Body of pancreas (tissue), 4 donors: ENCODE results near the gene PRKAG2. TPM values are rescaled to one million over a fixed set of nuclear protein-coding genes. Genes with fewer than 3 reads are reported as not detected.

Experiments
- ATAC-seq: fragments of 150-250 bp; one replicate; pipeline ENCODE4 v1.9.1; 2016
- DNase-seq, 4 donors: peaks; one replicate each; pipeline ENCODE4 v3.0.0-alpha.2; 2019
- H3K27ac ChIP-seq, 4 donors: fragments of 200-600 bp; sonication (generic); 1 replicate in 3 of 4; 2 replicates in 1 of 4; pipeline versions ENCODE4 v1.5.1 to v1.6.1; 2016 to 2019; ENCODE audit warnings: mild to moderate bottlenecking in 1 of 4, mixed read lengths in 1 of 4, moderate library complexity in 1 of 4
- H3K27me3 ChIP-seq, 2 donors: fragments of 200-600 bp; sonication (generic); one replicate each; pipeline ENCODE4 v1.6.0; 2016; ENCODE audit warnings: mild to moderate bottlenecking in 1 of 2
- H3K36me3 ChIP-seq, 2 donors: fragments of 200-600 bp; sonication (generic); replicated peaks in 1 of 2; 2 replicates each; pipeline ENCODE4 v1.5.1; 2016; ENCODE audit warnings: low read depth in 2 of 2; ENCODE audit not compliant: insufficient read depth in 1 of 2
- H3K4me1 ChIP-seq: fragments of 200-600 bp; sonication (generic); one replicate; pipeline ENCODE4 v1.6.0; 2016
- H3K4me3 ChIP-seq, 2 donors: fragments of 200-600 bp; sonication (generic); 1 replicate in 1 of 2; 2 replicates in 1 of 2; pipeline ENCODE4 v1.5.1; 2016 to 2019
- H3K9me3 ChIP-seq, 3 donors: fragments of 200-600 bp; sonication (generic); 1 replicate in 2 of 3; 2 replicates in 1 of 3; pipeline ENCODE4 v1.5.1; 2016
- POLR2A ChIP-seq, 3 donors: fragments of 450-650 bp; IDR thresholded peaks; one replicate each; pipeline ENCODE4 v1.6.1; 2016; ENCODE audit warnings: antibody characterized with exemption in 3 of 3, mild to moderate bottlenecking in 2 of 3
- WGBS, 2 donors: methylation state at CpG; one replicate each; pipeline ENCODE4 v1.1.5; 2017; 5-methylcytosine and 5-hydroxymethylcytosine counted together
- intact Hi-C: fragments of 100-400 bp; cut with DNase I; formaldehyde crosslinking; loops from one replicate; pipeline ENCODE4 v1.15.1; 2023
- total RNA-seq, 2 donors: library from RNA; depleted of rRNA; stranded (reverse); fragments of >200 nt; gene quantifications; one replicate each; pipeline ENCODE4 v1.1.0, GENCODE V29; 2016
- TF ChIP-seq, protein P1 (sequence below), 7 experiments: fragments of 450-650 bp in 4 of 7; fragments of 200-600 bp in 3 of 7; sonication (generic) in 3 of 7; IDR thresholded peaks; one replicate each; pipeline ENCODE4 v1.5.1; 2016 to 2019; ENCODE audit warnings: antibody characterized with exemption in 7 of 7

Gene PRKAG2
- total RNA-seq, 2 donors from 2014 or later: 9.9 to 24.4 TPM

DNA sequence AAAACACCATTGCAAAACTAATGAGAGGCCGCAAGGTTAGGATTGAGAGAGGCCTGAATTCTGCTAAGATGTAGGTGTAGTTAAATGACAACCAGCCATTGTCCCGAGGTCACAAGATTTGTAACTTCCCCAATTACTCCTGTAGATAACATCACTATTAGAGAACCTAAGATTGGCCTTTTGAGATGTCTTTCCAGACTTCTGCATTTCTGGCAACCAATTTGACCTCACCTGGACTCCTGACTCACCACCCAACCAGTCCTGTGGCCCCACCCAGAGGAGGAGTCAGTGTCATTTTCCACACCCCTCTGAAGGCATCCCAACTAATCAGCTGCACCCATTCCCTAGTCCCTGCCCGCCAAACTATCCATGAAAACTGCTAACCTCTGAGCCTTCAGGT, 115.7 kb downstream of the PRKAG2 start:
- Histone ChIP-seq H3K27ac (no peak overlapping the region), H3K27me3 (no peaks in the 10 kb centered on the region), H3K4me3 (no peak overlapping the region), H3K9me3 (no peaks in the 10 kb centered on the region), H3K36me3 (no peaks in the 10 kb centered on the region), H3K4me1 (no peaks in the 10 kb centered on the region)
- ATAC-seq (peak; percentile 44), DNase-seq (peak in 1 of 4 donors; percentile 46)
- intact Hi-C loops: loop anchor here (10.0 kb wide), 1 partner anchor 386 kb away; no protein-coding TSS in a partner anchor
- WGBS, 2 donors: 67 to 71% methylated on average over 3 of the region's 3 CpGs
- no peak for TF ChIP-seq POLR2A (IDR thresholded peaks at IDR 0.05)
- TF ChIP-seq, protein P1, sequence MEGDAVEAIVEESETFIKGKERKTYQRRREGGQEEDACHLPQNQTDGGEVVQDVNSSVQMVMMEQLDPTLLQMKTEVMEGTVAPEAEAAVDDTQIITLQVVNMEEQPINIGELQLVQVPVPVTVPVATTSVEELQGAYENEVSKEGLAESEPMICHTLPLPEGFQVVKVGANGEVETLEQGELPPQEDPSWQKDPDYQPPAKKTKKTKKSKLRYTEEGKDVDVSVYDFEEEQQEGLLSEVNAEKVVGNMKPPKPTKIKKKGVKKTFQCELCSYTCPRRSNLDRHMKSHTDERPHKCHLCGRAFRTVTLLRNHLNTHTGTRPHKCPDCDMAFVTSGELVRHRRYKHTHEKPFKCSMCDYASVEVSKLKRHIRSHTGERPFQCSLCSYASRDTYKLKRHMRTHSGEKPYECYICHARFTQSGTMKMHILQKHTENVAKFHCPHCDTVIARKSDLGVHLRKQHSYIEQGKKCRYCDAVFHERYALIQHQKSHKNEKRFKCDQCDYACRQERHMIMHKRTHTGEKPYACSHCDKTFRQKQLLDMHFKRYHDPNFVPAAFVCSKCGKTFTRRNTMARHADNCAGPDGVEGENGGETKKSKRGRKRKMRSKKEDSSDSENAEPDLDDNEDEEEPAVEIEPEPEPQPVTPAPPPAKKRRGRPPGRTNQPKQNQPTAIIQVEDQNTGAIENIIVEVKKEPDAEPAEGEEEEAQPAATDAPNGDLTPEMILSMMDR (IDR thresholded peaks at IDR 0.05): no peak

DNA sequence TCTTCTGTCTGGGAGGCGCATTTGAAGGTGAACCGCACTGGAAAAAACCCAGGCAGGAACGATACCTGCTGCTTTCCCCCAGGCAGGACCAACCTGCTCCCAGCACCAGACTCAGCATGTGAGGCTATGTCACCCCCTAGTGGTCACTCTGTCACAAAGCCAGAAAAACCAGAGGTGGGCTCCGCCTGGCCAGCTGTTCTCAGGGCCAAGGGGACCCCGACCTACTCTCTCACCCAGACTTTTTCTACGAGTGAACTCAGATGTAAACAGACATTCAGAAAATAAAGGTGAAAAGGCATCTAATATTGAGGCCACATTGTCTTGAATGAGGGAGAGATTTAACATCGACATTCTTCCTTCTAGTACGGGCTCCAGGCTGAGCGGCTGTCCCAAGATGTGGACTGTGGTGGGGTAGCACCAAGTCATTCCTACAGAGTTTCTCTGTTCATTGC, 117.3 kb downstream of the PRKAG2 start:
- 44 to 45% methylated on average over 9 of the region's 9 CpGs for WGBS, 2 donors
- intact Hi-C loops: loop anchor here (5.0 to 10.0 kb wide), 2 partner anchors 137 to 385 kb away; no protein-coding TSS in a partner anchor
- peaks cover 6% of the 10 kb centered on the region for H3K4me1 ChIP-seq
- H3K36me3 ChIP-seq: no peaks in the 10 kb centered on the region
- H3K27me3 ChIP-seq: no peaks in the 10 kb centered on the region
- no peaks in the 10 kb centered on the region for H3K9me3 ChIP-seq
- peak; percentile 68 for ATAC-seq
- H3K4me3 ChIP-seq: no peak overlapping the region
- no peak for TF ChIP-seq POLR2A (IDR thresholded peaks at IDR 0.05)
- TF ChIP-seq, protein P1 (IDR thresholded peaks at IDR 0.05): peak; percentile 73 to 84 (median 78)
- H3K27ac ChIP-seq: no peak overlapping the region
- DNase-seq: peak; percentile 58 to 69 (median 66)

DNA sequence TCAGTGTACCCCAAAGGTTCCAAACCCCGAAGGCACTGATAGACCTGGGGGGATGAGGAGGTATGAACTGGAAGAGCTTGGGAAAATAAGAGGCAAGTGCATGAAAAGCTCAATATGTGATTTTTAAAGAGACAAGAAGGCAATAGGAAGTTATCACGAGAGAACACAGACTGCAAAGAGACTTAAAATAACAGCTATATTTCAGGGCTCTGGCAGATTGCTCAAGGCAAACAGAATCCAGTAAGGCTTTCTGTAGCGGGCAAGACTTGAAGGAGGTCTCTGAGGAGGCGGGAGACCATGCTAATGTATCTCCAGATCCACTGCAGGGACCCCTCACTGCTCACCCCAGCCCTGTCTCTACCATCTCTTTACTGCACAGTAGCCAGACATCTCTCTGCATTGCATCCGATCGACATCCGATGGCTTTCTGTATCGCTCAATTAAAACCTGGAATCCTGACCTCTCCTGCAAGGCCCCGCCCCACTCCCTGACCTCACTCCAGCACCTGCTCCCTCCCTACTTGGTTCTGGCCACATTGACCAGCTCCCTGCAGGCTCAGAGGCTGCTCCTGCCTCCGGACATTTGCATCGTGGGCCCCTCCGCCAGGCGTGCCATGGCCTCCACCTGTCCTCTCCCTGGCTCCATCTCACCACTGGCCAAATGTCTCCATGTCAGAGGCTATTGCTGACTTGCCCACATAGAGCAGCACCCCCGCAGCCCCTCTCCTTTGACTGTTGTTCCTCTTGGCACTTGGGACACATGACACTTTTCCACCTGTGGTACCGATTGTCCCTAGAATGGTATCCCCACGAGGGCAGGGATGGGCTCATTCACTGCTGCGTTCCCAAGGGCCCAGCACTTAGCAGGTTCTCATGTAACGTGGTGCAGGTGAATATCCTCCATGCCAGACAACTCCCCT, 118.0 kb downstream of the PRKAG2 start:
- ATAC-seq (no peak), DNase-seq (no peak)
- Histone ChIP-seq H3K36me3 (no peaks in the 10 kb centered on the region), H3K4me3 (no peak overlapping the region), H3K4me1 (peaks cover 10% of the 10 kb centered on the region), H3K27me3 (no peaks in the 10 kb centered on the region), H3K9me3 (no peaks in the 10 kb centered on the region), H3K27ac (no peak overlapping the region)
- 77 to 79% methylated on average over 17 to 18 of the region's 18 CpGs for WGBS, 2 donors
- intact Hi-C loops: loop anchor here (5.0 kb wide), 1 partner anchor 137 kb away; no protein-coding TSS in a partner anchor
- TF ChIP-seq, protein P1 (IDR thresholded peaks at IDR 0.05): no peak
- TF ChIP-seq POLR2A (IDR thresholded peaks at IDR 0.05): no peak

DNA sequence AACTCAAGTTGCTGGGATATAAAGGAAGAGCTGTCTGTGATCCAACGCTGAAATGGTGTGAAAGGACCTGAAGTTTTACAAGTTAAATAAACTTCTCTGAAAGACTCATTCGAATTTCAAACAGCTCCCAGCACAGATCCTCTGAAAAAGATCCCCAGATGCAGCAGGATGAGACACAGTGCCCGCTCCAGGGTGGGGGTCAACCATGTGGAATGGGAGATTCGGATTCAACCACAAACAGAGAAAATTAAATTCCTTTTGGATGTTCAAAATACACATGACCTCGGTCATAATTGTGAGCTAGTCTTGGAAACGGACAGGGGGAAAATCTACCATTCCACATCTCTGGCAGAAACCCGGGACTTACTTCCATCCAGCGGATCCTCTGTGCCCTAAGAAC, 119.6 kb downstream of the PRKAG2 start:
- H3K27ac ChIP-seq: no peak overlapping the region
- DNase-seq: no peak
- peaks cover 10% of the 10 kb centered on the region for H3K4me1 ChIP-seq
- no peak overlapping the region for H3K4me3 ChIP-seq
- H3K36me3 ChIP-seq: no peaks in the 10 kb centered on the region
- ATAC-seq: no peak
- 79 to 85% methylated on average over 8 of the region's 8 CpGs for WGBS, 2 donors
- intact Hi-C loops: loop anchor here (5.0 kb wide), 1 partner anchor 135 kb away; no protein-coding TSS in a partner anchor
- no peaks in the 10 kb centered on the region for H3K27me3 ChIP-seq
- TF ChIP-seq POLR2A (IDR thresholded peaks at IDR 0.05): no peak
- TF ChIP-seq, protein P1 (IDR thresholded peaks at IDR 0.05): no peak
- H3K9me3 ChIP-seq: no peaks in the 10 kb centered on the region
